Endothelial cell of umbilical vein (primary cell): ENCODE measurements around the gene ITSN1. TPM values are rescaled to one million over a fixed set of nuclear protein-coding genes. Genes with fewer than 3 reads are reported as not detected.
"Not testable (repeated sequence)": the region's sequence is repeated elsewhere in the genome, so short reads cannot be mapped to it uniquely, and the experiment has no call there.

Source experiments
- BruUV-seq: library from RNA; stranded (reverse); fragments of 400-500 nt; replicated peaks from 2 replicates; lab custom pipeline; 2021; lab: Mats Ljungman, UMichigan
- CTCF ChIA-PET: fragments of 300-600, 350-600 bp; sonication (Branson Sonifier 250); formaldehyde crosslinking; loops from one replicate; lab custom pipeline; 2021; ENCODE audit warnings: antibody characterized with exemption, inconsistent platforms; lab: Charles Lee
- POLR2A ChIA-PET: fragments of 300-600, 350-600 bp; sonication (Branson Sonifier 250); formaldehyde crosslinking; loops from one replicate; lab custom pipeline; 2021; ENCODE audit warnings: antibody characterized with exemption, inconsistent platforms; lab: Charles Lee
- DNase-seq: peaks from one replicate; pipeline ENCODE4 v3.0.0-alpha.2; 2011; ENCODE audit warnings: low read depth, low spot score
- FAIRE-seq: peaks from 2 replicates; lab custom pipeline; 2011; peaks lifted over from hg19 to GRCh38; lab: Jason Lieb, UNC
- H2AFZ ChIP-seq: 2 replicates; pipeline ENCODE4 v1.6.0; 2012; ENCODE audit warnings: low read depth, low read length, control low read depth, inconsistent platforms
- H3K27ac ChIP-seq: 2 replicates; pipeline ENCODE4 v1.5.1; 2011; ENCODE audit warnings: low read depth, mild to moderate bottlenecking, control low read depth, low read length, moderate library complexity; ENCODE audit not compliant: insufficient read depth
- H3K27me3 ChIP-seq, 2 experiments: 2 replicates each; pipeline versions ENCODE4 v1.6.0 to v1.6.1; 2011; ENCODE audit warnings: low read length in 2 of 2, mixed read lengths in 1 of 2; ENCODE audit not compliant: control insufficient read depth in 2 of 2, insufficient read depth in 2 of 2
- H3K36me3 ChIP-seq, 2 experiments: 2 replicates in 1 of 2; 3 replicates in 1 of 2; pipeline ENCODE4 v1.5.1; 2011; ENCODE audit warnings: low read length in 2 of 2, mild to moderate bottlenecking in 1 of 2, moderate library complexity in 1 of 2; ENCODE audit not compliant: control insufficient read depth in 2 of 2, insufficient read depth in 2 of 2; ENCODE audit errors: extremely low read depth in 1 of 2
- H3K4me1 ChIP-seq: 3 replicates; pipeline ENCODE4 v1.5.1; 2011; ENCODE audit warnings: mild to moderate bottlenecking, low read length; ENCODE audit not compliant: control insufficient read depth, insufficient read depth; ENCODE audit errors: extremely low read depth
- H3K4me2 ChIP-seq: 2 replicates; pipeline ENCODE4 v1.6.1; 2011; ENCODE audit warnings: low read length, control low read depth, mixed read lengths; ENCODE audit not compliant: insufficient read depth
- H3K4me3 ChIP-seq, 3 experiments: fragments of 200-600 bp in 1 of 3; sonication (generic), shearing (Covaris generic) in 1 of 3; replicated peaks in 1 of 3; 2 replicates each; pipeline ENCODE4 v1.5.1; 2011 to 2016; ENCODE audit warnings: control low read depth in 3 of 3, low read length in 3 of 3, mild to moderate bottlenecking in 2 of 3, inconsistent platforms in 1 of 3, low read depth in 1 of 3, moderate library complexity in 1 of 3; ENCODE audit not compliant: insufficient read depth in 1 of 3
- H3K79me2 ChIP-seq: 2 replicates; pipeline ENCODE4 v1.6.0; 2012; ENCODE audit warnings: low read length, inconsistent platforms; ENCODE audit not compliant: control insufficient read depth, insufficient read depth
- H3K9ac ChIP-seq: replicated peaks from 2 replicates; pipeline ENCODE3; 2011; ENCODE audit warnings: low read length, control low read depth; ENCODE audit not compliant: insufficient read depth; ENCODE audit errors: extremely low read depth
- H3K9me1 ChIP-seq: replicated peaks from 3 replicates; pipeline ENCODE4 v1.6.0; 2011; ENCODE audit warnings: mild to moderate bottlenecking, low read length; ENCODE audit not compliant: control insufficient read depth, insufficient read depth; ENCODE audit errors: extremely low read depth
- H3K9me3 ChIP-seq: replicated peaks from 2 replicates; pipeline ENCODE4 v1.5.1; 2012; ENCODE audit warnings: low read length, inconsistent platforms; ENCODE audit not compliant: control insufficient read depth, insufficient read depth
- H4K20me1 ChIP-seq: replicated peaks from 2 replicates; pipeline ENCODE3; 2011; ENCODE audit warnings: mild to moderate bottlenecking, low read length; ENCODE audit not compliant: control insufficient read depth, insufficient read depth; ENCODE audit errors: extremely low read depth
- EZH2 ChIP-seq: IDR thresholded peaks from 2 replicates; pipeline ENCODE4 v1.6.1; 2012; ENCODE audit warnings: borderline replicate concordance, low read depth, mild to moderate bottlenecking, moderate library complexity, low read length, inconsistent platforms; ENCODE audit not compliant: severe bottlenecking
- FOS ChIP-seq: IDR thresholded peaks from 2 replicates; pipeline ENCODE4 v1.6.1; 2011; ENCODE audit warnings: mild to moderate bottlenecking, low read length, moderate library complexity, borderline replicate concordance; ENCODE audit not compliant: insufficient read depth
- GATA2 ChIP-seq: IDR thresholded peaks from 2 replicates; pipeline ENCODE4 v1.7.0; 2011; ENCODE audit warnings: low read depth, mild to moderate bottlenecking, moderate library complexity, mixed read lengths, low read length; ENCODE audit not compliant: insufficient read length, insufficient read depth
- JUN ChIP-seq: IDR thresholded peaks from 2 replicates; pipeline ENCODE4 v1.6.1; 2011; ENCODE audit warnings: borderline replicate concordance, low read depth; ENCODE audit not compliant: insufficient read length, insufficient read depth
- MYC ChIP-seq: IDR thresholded peaks from one replicate; pipeline ENCODE4 v1.6.1; 2011; ENCODE audit warnings: mild to moderate bottlenecking, low read depth, low read length
- POLR2A ChIP-seq: IDR thresholded peaks from 2 replicates; pipeline ENCODE4 v1.6.1; 2012; ENCODE audit warnings: low read depth, mild to moderate bottlenecking, control low read depth, low read length
- POLR2AphosphoS5 ChIP-seq: IDR thresholded peaks from 2 replicates; pipeline ENCODE4 v1.6.1; 2012; ENCODE audit warnings: low read depth, mild to moderate bottlenecking, control low read depth, low read length, moderate library complexity; ENCODE audit not compliant: insufficient read depth
- dilution Hi-C: fragments of 300-500 bp; cut with MboI; formaldehyde crosslinking; loops from one replicate; pipeline ENCODE4 v1.15.0; 2019; ENCODE audit warnings: low sequenced_read_pairs; ENCODE audit not compliant: extremely low pct_ligation_motif_present
- intact Hi-C: fragments of 100-400 bp; cut with micrococcal nuclease; formaldehyde crosslinking; loops from one replicate; pipeline ENCODE4 v1.10.0; 2022
- polyA plus RNA-seq, 4 experiments: library from polyadenylated mRNA; depleted of rRNA in 3 of 4; stranded (reverse) in 3 of 4; unstranded in 1 of 4; fragments of >200 nt; gene quantifications; 2 replicates each; pipeline versions ENCODE4 v1.2.1 to v1.2.3, GENCODE V29; 2011 to 2012; ENCODE audit warnings: missing spikeins in 1 of 4
- total RNA-seq: library from RNA; stranded (reverse); gene quantifications from 2 replicates; pipeline ENCODE4 v1.2.3, GENCODE V29; 2021
- TF ChIP-seq, protein P1 (sequence below), 2 donors: IDR thresholded peaks; 1 replicate in 1 of 2; 2 replicates in 1 of 2; pipeline ENCODE4 v1.5.1; 2011; ENCODE audit warnings: low read length in 2 of 2, mild to moderate bottlenecking in 2 of 2, moderate library complexity in 2 of 2, control low read depth in 1 of 2, inconsistent platforms in 1 of 2, low read depth in 1 of 2; ENCODE audit not compliant: insufficient read depth in 1 of 2; ENCODE audit errors: extremely low read depth in 1 of 2
- TF ChIP-seq, protein P2 (sequence below): IDR thresholded peaks from 2 replicates; pipeline ENCODE4 v1.6.1; 2011; ENCODE audit not compliant: insufficient read depth, insufficient read length

Gene ITSN1
- total and polyA plus RNA-seq, 2 donors (not counting 3 experiments of a cell fraction or from before 2014, with no cell fraction given), result 72.2 to 86.8 TPM

DNA sequence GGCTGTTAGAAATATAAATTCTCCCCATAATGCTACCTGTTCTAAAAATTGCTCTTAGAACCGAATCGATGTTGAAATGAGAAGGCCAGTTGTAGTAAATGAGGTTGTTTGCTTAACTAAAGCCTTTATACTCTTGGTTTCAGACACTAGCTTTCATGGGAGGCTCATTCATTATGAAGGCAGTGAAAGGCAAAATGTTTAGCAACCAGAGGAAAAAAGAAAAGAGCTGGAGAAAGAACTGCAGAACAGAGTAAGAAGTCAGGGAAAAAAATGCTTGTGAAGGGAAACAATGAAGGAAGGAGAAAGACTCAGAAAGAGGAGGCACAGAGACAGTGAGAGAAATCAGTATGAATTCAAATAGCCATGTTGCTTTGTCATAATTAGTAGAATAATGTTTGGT, 145.1 kb downstream of the ITSN1 start:
- no peak for DNase-seq
- POLR2A ChIA-PET, result no interaction called here

DNA sequence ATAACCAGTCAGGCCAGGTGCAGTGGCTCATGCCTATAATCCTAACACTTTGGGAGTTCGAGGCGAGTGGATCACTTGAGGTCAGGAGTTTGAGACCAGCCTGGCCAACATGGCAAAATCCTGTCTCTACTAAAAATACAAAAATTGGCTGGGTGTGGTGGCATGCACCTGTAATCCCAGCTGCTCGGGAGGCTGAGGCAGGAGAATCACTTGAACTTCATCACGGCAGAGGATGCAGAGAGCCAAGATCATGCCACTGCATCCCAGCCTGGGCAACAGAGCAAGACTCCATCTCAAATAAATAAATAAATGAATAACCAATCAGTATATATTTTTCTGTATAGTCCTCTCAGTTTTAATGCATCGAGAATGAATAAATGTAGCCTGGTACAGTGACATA, 146.1 kb downstream of the ITSN1 start:
- H4K20me1 ChIP-seq, H3K27ac ChIP-seq, H3K9me3 ChIP-seq, POLR2A ChIA-PET, H3K36me3 ChIP-seq, H3K9ac ChIP-seq, H2AFZ ChIP-seq, H3K9me1 ChIP-seq, H3K27me3 ChIP-seq, FAIRE-seq, H3K79me2 ChIP-seq, H3K4me3 ChIP-seq, dilution Hi-C loops, DNase-seq, BruUV-seq, intact Hi-C loops, H3K4me2 ChIP-seq: not testable (repeated sequence)
- CTCF ChIA-PET, result interaction anchor here (1.5 to 3.2 kb wide), 2 partner anchors 8 to 183 kb away, joined by 6 to 14 read pairs; no protein-coding TSS in a partner anchor
- peaks cover 12% of the 10 kb centered on the region for H3K4me1 ChIP-seq

More for the DNA sequence above, 145.1 kb downstream of the ITSN1 start:
- peaks cover 12% of the 10 kb centered on the region for H3K4me1 ChIP-seq
- H3K79me2 ChIP-seq, result no peaks in the 10 kb centered on the region
- intact Hi-C loops (no loop called here), dilution Hi-C loops (no loop called here)
- peaks cover 4 to 7% of the 10 kb centered on the region in 2 experiments for H3K36me3 ChIP-seq
- no peak overlapping the region for H3K27ac ChIP-seq
- no peak overlapping the region for H2AFZ ChIP-seq
- no peaks in the 10 kb centered on the region for H3K27me3 ChIP-seq
- no peak overlapping the region for H3K4me2 ChIP-seq
- CTCF ChIA-PET, result interaction anchor here (3.2 kb wide), 1 partner anchor 182 kb away, joined by 14 read pairs; no protein-coding TSS in a partner anchor
- H3K4me3 ChIP-seq, result no peak overlapping the region
- H4K20me1 ChIP-seq, result no peaks in the 10 kb centered on the region
- H3K9ac ChIP-seq, result no peak overlapping the region
- FAIRE-seq, result no peak
- TF ChIP-seq FOS, result no peak
- no peak for TF ChIP-seq JUN
- TF ChIP-seq GATA2, result no peak
- no peak for TF ChIP-seq MYC
- no peak for TF ChIP-seq POLR2A
- TF ChIP-seq, protein P1, sequence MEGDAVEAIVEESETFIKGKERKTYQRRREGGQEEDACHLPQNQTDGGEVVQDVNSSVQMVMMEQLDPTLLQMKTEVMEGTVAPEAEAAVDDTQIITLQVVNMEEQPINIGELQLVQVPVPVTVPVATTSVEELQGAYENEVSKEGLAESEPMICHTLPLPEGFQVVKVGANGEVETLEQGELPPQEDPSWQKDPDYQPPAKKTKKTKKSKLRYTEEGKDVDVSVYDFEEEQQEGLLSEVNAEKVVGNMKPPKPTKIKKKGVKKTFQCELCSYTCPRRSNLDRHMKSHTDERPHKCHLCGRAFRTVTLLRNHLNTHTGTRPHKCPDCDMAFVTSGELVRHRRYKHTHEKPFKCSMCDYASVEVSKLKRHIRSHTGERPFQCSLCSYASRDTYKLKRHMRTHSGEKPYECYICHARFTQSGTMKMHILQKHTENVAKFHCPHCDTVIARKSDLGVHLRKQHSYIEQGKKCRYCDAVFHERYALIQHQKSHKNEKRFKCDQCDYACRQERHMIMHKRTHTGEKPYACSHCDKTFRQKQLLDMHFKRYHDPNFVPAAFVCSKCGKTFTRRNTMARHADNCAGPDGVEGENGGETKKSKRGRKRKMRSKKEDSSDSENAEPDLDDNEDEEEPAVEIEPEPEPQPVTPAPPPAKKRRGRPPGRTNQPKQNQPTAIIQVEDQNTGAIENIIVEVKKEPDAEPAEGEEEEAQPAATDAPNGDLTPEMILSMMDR (IDR thresholded peaks at IDR 0.05; ENCODE audit: extremely low read depth in 1 of 2, insufficient read depth in 1 of 2, low read depth in 1 of 2, low read length in 2 of 2), result no peak
- TF ChIP-seq POLR2AphosphoS5, result no peak
- TF ChIP-seq, protein P2, sequence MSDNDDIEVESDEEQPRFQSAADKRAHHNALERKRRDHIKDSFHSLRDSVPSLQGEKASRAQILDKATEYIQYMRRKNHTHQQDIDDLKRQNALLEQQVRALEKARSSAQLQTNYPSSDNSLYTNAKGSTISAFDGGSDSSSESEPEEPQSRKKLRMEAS, result no peak
- TF ChIP-seq EZH2, result no peak
- no peaks in the 10 kb centered on the region for H3K9me3 ChIP-seq
- H3K9me1 ChIP-seq, result no peaks in the 10 kb centered on the region
- BruUV-seq, result no TSS peak
